ENCODE measurements around the gene ADCY2. TPM values are rescaled to one million over a fixed set of nuclear protein-coding genes. Genes with fewer than 3 reads are reported as not detected.

ADCY2 gene
- total and polyA plus RNA-seq, 2 experiments from 2014 or later, result 23.8 to 74.9 TPM

GRCh38 chr5:7517006-7517405 lies 121.1 kb downstream of the ADCY2 start:
- H3F3A ChIP-seq (replicated peaks; ENCODE audit: low read depth), result no peaks in the 10 kb centered on the region

More at GRCh38 chr5:7517006-7517405, 121.1 kb downstream of the ADCY2 start:
- no peak overlapping the region for H3K4me2 ChIP-seq
- no peaks in the 10 kb centered on the region for H3K27me3 ChIP-seq (ENCODE audit: insufficient read depth)
- no peak overlapping the region for H2AFZ ChIP-seq
- Mint-ChIP-seq H3K27me3 (ENCODE audit: insufficient read depth, low read depth, poor library complexity) (peaks cover 7% of the 10 kb centered on the region), H3K9me3 (no peaks in the 10 kb centered on the region), H3K36me3 (ENCODE audit: low read depth) (peaks cover 22% of the 10 kb centered on the region), H3K4me3 (no peak overlapping the region), H3K27ac (no peak overlapping the region; the same call in 1 of the 2 replicates), H3K4me1 (peaks cover 48% of the 10 kb centered on the region)
- H3K27ac ChIP-seq (ENCODE audit: low read depth), result peak overlapping the region; percentile 68; the same call in 1 of the 2 replicates
- H3K79me2 ChIP-seq (replicated peaks; ENCODE audit: insufficient read depth), result peaks cover 95% of the 10 kb centered on the region
- TF ChIP-seq STAT1 (IDR thresholded peaks at IDR 0.05; ENCODE audit: unreplicated experiment) (no peak), ZNF114 (CRISPR knock-in tag; IDR thresholded peaks at IDR 0.05) (no peak), ETS1 (IDR thresholded peaks at IDR 0.05) (no peak), REST (IDR thresholded peaks at IDR 0.05; ENCODE audit: unreplicated experiment) (no peak), EZH2 (IDR thresholded peaks at IDR 0.05; ENCODE audit: low read depth, unreplicated experiment) (no peak), CTCF (conservative IDR thresholded peaks at IDR 0.05; ENCODE audit: low read depth in 2 of 2) (no peak), NANOG (IDR thresholded peaks at IDR 0.05; ENCODE audit: borderline replicate concordance) (no peak), ZNF331 (CRISPR knock-in tag; IDR thresholded peaks at IDR 0.05; ENCODE audit: low read depth) (no peak), JUNB (IDR thresholded peaks at IDR 0.05; ENCODE audit: unreplicated experiment) (no peak), ZNF462 (CRISPR knock-in tag; IDR thresholded peaks at IDR 0.05) (no peak)
- H3K4me3 ChIP-seq, result no peak overlapping the region
- H4K20me1 ChIP-seq (replicated peaks; ENCODE audit: insufficient read depth), result peaks cover 3% of the 10 kb centered on the region; the same call in 1 of the 2 replicates
- ATAC-seq (no peak), DNase-seq (ENCODE audit: low spot score) (no peak)
- peaks cover 14% of the 10 kb centered on the region for H3K36me3 ChIP-seq (ENCODE audit: insufficient read depth)
- peaks cover 33% of the 10 kb centered on the region for H3K4me1 ChIP-seq (ENCODE audit: insufficient read depth)
- H3K9me2 ChIP-seq (ENCODE audit: insufficient read depth), result peaks cover 4% of the 10 kb centered on the region

Data from GM23338 (cell line).